WERI-Rb-1 (cell line): Measurements from ENCODE around the gene COL3A1.
A peak's percentile ranks its signal among the peaks of the same experiment; 100 is the strongest.

ENCODE experiments used
- DNase-seq: peaks from one replicate; pipeline ENCODE4 v3.0.0-alpha.2; 2020
- H3K27ac ChIP-seq: fragments of 250-450 bp; sonication (Bioruptor Pico); 2 replicates; pipeline ENCODE4 v1.5.1; 2020; ENCODE audit warnings: mild to moderate bottlenecking, moderate library complexity
- H3K27me3 ChIP-seq: fragments of 250-450 bp; sonication (Bioruptor Pico); 2 replicates; pipeline ENCODE4 v1.5.1; 2021; ENCODE audit warnings: mild to moderate bottlenecking, low read depth, moderate library complexity; ENCODE audit not compliant: insufficient read depth, severe bottlenecking
- H3K36me3 ChIP-seq: fragments of 250-450 bp; sonication (Bioruptor Pico); 2 replicates; pipeline ENCODE4 v1.5.1; 2020; ENCODE audit warnings: mild to moderate bottlenecking, moderate library complexity
- H3K4me3 ChIP-seq: 2 replicates; pipeline ENCODE4 v1.5.1; 2011; ENCODE audit warnings: low read depth, mild to moderate bottlenecking, control low read depth, low read length
- H3K9me3 ChIP-seq: fragments of 250-450 bp; sonication (Bioruptor Pico); 2 replicates; pipeline ENCODE4 v1.5.1; 2021; ENCODE audit warnings: mild to moderate bottlenecking, moderate library complexity; ENCODE audit not compliant: severe bottlenecking
- TF ChIP-seq, protein P1 (sequence below): IDR thresholded peaks from 2 replicates; pipeline ENCODE4 v1.5.1; 2011; ENCODE audit warnings: low read depth, mild to moderate bottlenecking, control low read depth, inconsistent platforms, low read length

Gene COL3A1

DNA sequence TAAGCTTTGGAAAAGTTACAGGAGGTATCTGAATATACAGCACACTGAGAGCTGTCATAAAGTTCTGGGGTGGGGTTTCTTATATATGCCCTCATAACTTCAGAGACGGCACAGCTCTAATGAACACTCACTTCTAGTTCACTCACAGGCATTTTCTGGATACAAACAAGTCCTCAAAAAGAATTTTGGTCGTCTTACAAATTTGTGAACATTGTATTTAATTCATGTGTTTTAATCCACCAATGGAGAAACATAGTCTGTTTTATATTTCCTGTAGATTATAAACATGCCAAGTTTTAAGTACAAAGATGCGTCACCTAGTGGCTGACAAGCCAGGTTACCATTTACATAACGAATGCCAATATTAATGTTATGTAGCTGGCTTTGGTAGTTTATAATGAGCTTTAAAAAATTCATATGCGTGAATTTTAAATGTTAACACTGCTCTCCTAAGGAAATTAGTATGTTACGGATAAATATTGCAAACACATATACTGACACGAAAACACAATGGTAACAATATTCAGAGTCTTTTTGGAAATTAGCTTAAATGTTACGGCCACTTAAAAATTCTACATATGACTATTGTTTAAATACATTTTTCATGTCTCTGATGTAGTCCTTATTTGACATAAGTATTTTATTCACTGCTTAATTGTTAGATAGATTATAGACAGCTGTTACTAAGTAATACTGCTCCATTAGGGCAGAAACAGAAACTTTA is 2.5 kb downstream of the COL3A1 start:
- TF ChIP-seq, protein P1, sequence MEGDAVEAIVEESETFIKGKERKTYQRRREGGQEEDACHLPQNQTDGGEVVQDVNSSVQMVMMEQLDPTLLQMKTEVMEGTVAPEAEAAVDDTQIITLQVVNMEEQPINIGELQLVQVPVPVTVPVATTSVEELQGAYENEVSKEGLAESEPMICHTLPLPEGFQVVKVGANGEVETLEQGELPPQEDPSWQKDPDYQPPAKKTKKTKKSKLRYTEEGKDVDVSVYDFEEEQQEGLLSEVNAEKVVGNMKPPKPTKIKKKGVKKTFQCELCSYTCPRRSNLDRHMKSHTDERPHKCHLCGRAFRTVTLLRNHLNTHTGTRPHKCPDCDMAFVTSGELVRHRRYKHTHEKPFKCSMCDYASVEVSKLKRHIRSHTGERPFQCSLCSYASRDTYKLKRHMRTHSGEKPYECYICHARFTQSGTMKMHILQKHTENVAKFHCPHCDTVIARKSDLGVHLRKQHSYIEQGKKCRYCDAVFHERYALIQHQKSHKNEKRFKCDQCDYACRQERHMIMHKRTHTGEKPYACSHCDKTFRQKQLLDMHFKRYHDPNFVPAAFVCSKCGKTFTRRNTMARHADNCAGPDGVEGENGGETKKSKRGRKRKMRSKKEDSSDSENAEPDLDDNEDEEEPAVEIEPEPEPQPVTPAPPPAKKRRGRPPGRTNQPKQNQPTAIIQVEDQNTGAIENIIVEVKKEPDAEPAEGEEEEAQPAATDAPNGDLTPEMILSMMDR = no peak
- Histone ChIP-seq H3K27ac (no peak overlapping the region), H3K36me3 (no peaks in the 10 kb centered on the region), H3K9me3 (no peaks in the 10 kb centered on the region), H3K4me3 (no peak overlapping the region), H3K27me3 (no peaks in the 10 kb centered on the region)
- no peak for DNase-seq

DNA sequence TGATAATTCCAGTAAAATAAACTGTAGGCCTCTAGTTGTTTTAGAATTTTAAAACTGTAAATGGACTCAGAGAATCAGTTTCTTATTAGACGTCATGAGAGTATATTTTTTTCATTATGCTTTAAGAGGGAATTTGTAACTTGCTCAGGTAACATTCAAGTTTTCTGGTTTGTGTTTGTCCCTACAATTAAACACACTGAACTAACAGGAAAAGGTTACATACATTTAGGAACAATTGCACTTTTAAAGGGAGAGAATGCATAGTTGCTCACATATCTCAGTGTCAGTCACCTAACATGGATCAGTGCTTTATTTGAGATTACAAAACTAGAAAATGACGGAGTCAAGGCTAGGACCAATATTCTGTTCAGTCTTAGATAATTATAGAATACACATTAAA is 3.1 kb downstream of the COL3A1 start:
- Histone ChIP-seq H3K27me3 (no peaks in the 10 kb centered on the region), H3K9me3 (no peaks in the 10 kb centered on the region), H3K4me3 (no peak overlapping the region), H3K27ac (no peak overlapping the region), H3K36me3 (no peaks in the 10 kb centered on the region)
- TF ChIP-seq, protein P1 = no peak
- DNase-seq = no peak

- Histone ChIP-seq H3K4me3 (no peak overlapping the region), H3K9me3 (no peaks in the 10 kb centered on the region), H3K27me3 (no peaks in the 10 kb centered on the region), H3K27ac (no peak overlapping the region), H3K36me3 (no peaks in the 10 kb centered on the region)
- no peak for DNase-seq
- TF ChIP-seq, protein P1 = no peak
These were observed 4.3 kb downstream of the COL3A1 start for GRCh38 chr2:188978291-188979081.

GRCh38 chr2:188979187-188980114 is 5.3 kb downstream of the COL3A1 start:
- Histone ChIP-seq H3K9me3 (no peaks in the 10 kb centered on the region), H3K27me3 (no peaks in the 10 kb centered on the region), H3K4me3 (no peak overlapping the region), H3K36me3 (no peaks in the 10 kb centered on the region), H3K27ac (no peak overlapping the region)
- TF ChIP-seq, protein P1 = no peak
- no peak for DNase-seq

DNA sequence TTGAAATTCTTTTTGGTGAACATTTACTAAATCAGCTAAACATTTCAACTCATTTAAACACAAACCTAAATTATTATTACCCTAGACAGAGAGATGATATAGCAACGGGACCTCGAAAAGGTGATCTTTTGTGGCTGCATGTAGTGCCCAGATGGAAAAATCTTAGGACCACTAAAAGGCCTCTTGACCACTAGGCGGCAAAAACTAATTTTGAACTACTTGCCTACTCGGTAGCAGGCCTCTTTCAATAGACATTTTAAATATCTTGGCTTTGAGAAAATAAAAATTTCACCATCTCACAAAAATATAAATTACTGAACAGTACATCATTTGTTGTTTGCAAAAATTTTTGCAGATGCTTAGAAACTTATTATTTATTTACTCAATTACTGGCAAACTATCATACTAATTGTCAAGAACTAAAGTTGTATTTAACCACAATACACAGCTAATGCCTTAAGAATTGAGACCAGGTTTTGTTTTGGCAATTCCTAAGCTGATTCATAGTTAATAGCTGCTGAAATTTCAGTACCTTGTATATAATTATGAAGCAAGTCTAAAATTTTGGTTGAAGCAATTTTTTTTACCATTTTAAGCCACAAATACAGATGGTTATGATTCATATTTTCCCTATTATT is 9.4 kb downstream of the COL3A1 start:
- Histone ChIP-seq H3K27me3 (no peaks in the 10 kb centered on the region), H3K9me3 (no peaks in the 10 kb centered on the region), H3K36me3 (no peaks in the 10 kb centered on the region), H3K4me3 (no peak overlapping the region), H3K27ac (no peak overlapping the region)
- no peak for DNase-seq
- TF ChIP-seq, protein P1 = peak; percentile 38; the same call in 1 of the 2 replicates
